A549 (cell line): ENCODE data around the gene RBBP7.

Experiments used
- EP300 ChIP-seq, 2 experiments: fragments of >200 bp; sonication (Bioruptor Twin); formaldehyde crosslinking; IDR thresholded peaks; 2 replicates in 1 of 2; 3 replicates in 1 of 2; pipeline ENCODE4 v1.6.1; 2016 to 2017
- HDAC2 ChIP-seq: fragments of 200-600 bp; sonication (generic); IDR thresholded peaks from 2 replicates; pipeline ENCODE4 v1.6.1; 2016
- MAFK ChIP-seq: fragments of 450-650 bp; IDR thresholded peaks from 2 replicates; pipeline ENCODE4 v1.6.1; 2014; ENCODE audit not compliant: partially characterized antibody
- MYC ChIP-seq: IDR thresholded peaks from 2 replicates; pipeline ENCODE4 v1.6.1; 2012; ENCODE audit warnings: mild to moderate bottlenecking, inconsistent platforms, low read length, improper control_type of control experiment, borderline replicate concordance
- NR3C1 ChIP-seq: fragments of >200 bp; sonication (Bioruptor Twin); formaldehyde crosslinking; IDR thresholded peaks from 3 replicates; pipeline ENCODE4 v1.6.1; 2017
- POLR2A ChIP-seq: IDR thresholded peaks from 2 replicates; pipeline ENCODE4 v1.6.1; 2012; ENCODE audit warnings: mild to moderate bottlenecking, low read length
- RAD21 ChIP-seq, 2 experiments: fragments of >200 bp in 1 of 2; sonication (Bioruptor Twin) in 1 of 2; formaldehyde crosslinking in 1 of 2; IDR thresholded peaks in 1 of 2; conservative IDR thresholded peaks in 1 of 2; 2 replicates in 1 of 2; 3 replicates in 1 of 2; pipeline ENCODE4 v1.6.1; 2012 to 2018; ENCODE audit warnings: inconsistent platforms in 1 of 2
- RFX5 ChIP-seq: fragments of 450-650 bp; IDR thresholded peaks from 2 replicates; pipeline ENCODE4 v1.7.1; 2014; ENCODE audit warnings: antibody characterized with exemption, mild to moderate bottlenecking, moderate library complexity
- ZC3H11A ChIP-seq: fragments of 450-650 bp; IDR thresholded peaks from 2 replicates; pipeline ENCODE4 v1.6.1; 2014; ENCODE audit warnings: antibody characterized with exemption, mild to moderate bottlenecking
- ZFP36 ChIP-seq: fragments of 450-650 bp; IDR thresholded peaks from 2 replicates; pipeline ENCODE4 v1.6.1; 2014; ENCODE audit warnings: borderline replicate concordance; ENCODE audit not compliant: partially characterized antibody
- TF ChIP-seq, protein P1 (sequence below): fragments of >200 bp; sonication (Bioruptor Twin); formaldehyde crosslinking; IDR thresholded peaks from 3 replicates; pipeline ENCODE4 v1.5.1; 2016
- TF ChIP-seq, protein P2 (sequence below): fragments of 450-650 bp; IDR thresholded peaks from 2 replicates; pipeline ENCODE4 v1.6.1; 2014; ENCODE audit warnings: antibody characterized with exemption

DNA sequence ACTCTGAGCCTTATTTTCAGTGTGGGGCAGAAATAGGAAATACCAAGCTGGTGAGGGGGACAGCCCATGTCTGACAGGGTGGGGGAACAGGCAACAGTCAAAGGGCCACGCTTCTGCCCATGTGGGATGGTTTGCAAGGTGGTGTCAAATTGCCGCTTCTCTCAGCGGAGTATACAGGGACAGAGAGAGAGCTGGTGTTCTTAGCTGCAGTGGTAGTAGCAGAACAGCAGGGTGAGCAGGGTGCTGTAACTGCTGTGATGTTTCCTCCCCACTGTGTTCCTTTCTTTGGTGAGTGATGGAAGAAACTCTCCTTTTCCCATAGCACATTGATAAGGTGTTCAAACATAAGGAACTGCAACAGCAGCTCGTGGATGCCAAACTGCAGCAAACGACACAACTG is 37.9 kb downstream of the RBBP7 start:
- TF ChIP-seq RAD21 (conservative IDR thresholded peaks at IDR 0.05 in 1 of 2, IDR thresholded peaks at IDR 0.05 in 1 of 2) (no peak), POLR2A (no peak), HDAC2 (no peak), ZC3H11A (no peak), ZFP36 (no peak), NR3C1 (no peak), MAFK (no peak), RFX5 (no peak), MYC (no peak), EP300 (IDR thresholded peaks at IDR 0.05) (no peak)
- TF ChIP-seq, protein P1, sequence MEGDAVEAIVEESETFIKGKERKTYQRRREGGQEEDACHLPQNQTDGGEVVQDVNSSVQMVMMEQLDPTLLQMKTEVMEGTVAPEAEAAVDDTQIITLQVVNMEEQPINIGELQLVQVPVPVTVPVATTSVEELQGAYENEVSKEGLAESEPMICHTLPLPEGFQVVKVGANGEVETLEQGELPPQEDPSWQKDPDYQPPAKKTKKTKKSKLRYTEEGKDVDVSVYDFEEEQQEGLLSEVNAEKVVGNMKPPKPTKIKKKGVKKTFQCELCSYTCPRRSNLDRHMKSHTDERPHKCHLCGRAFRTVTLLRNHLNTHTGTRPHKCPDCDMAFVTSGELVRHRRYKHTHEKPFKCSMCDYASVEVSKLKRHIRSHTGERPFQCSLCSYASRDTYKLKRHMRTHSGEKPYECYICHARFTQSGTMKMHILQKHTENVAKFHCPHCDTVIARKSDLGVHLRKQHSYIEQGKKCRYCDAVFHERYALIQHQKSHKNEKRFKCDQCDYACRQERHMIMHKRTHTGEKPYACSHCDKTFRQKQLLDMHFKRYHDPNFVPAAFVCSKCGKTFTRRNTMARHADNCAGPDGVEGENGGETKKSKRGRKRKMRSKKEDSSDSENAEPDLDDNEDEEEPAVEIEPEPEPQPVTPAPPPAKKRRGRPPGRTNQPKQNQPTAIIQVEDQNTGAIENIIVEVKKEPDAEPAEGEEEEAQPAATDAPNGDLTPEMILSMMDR: no peak
- TF ChIP-seq, protein P2, sequence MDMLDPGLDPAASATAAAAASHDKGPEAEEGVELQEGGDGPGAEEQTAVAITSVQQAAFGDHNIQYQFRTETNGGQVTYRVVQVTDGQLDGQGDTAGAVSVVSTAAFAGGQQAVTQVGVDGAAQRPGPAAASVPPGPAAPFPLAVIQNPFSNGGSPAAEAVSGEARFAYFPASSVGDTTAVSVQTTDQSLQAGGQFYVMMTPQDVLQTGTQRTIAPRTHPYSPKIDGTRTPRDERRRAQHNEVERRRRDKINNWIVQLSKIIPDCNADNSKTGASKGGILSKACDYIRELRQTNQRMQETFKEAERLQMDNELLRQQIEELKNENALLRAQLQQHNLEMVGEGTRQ: no peak
